ENCODE data around the gene SHOC2. TPM values are rescaled to one million over a fixed set of nuclear protein-coding genes. Genes with fewer than 3 reads are reported as not detected.

The SHOC2 gene
- total and polyA plus RNA-seq, 2 of the 8 experiments (the other 6 are each of a cell fraction or from before 2014, with no cell fraction given) = 7.6 to 28.2 TPM

GRCh38 chr10:110964681-110965080 lies 45.3 kb downstream of the SHOC2 start (continued):
- TF ChIP-seq CHD7 (IDR thresholded peaks at IDR 0.05; ENCODE audit: insufficient replicate concordance, low read length) = no peak

Data from H1 (cell line).